IMR-90 (cell line): ENCODE measurements around the gene RYR2. TPM values are rescaled to one million over a fixed set of nuclear protein-coding genes. Genes with fewer than 3 reads are reported as not detected.

Experiments used
- ATAC-seq: fragments of 200-7000 bp; cut with Tn5 transposase; 2 replicates; pipeline ENCODE4 v1.9.1; 2020; ENCODE audit warnings: low read depth, mild to moderate bottlenecking, moderate library complexity
- BruUV-seq: library from RNA; stranded (reverse); fragments of 400-500 nt; replicated peaks from 2 replicates; lab custom pipeline; 2021; lab: Mats Ljungman, UMichigan
- CTCF ChIA-PET: fragments of 300-600 bp; formaldehyde crosslinking; extraction: SDS; loops from one replicate; lab custom pipeline; 2021; ENCODE audit warnings: antibody characterized with exemption; lab: Yijun Ruan, JAX
- POLR2A ChIA-PET: fragments of 300-600 bp; sonication (Branson Sonifier 250); formaldehyde crosslinking; loops from one replicate; lab custom pipeline; 2022; ENCODE audit warnings: antibody characterized with exemption; ENCODE audit not compliant: unreplicated experiment; lab: Charles Lee
- DNase-seq: peaks from one replicate; pipeline ENCODE4 v3.0.0; 2013
- H2AFZ ChIP-seq: replicated peaks from 2 replicates; pipeline ENCODE3; 2013; ENCODE audit warnings: low read length, mild to moderate bottlenecking; ENCODE audit not compliant: poor library complexity
- H2AK5ac ChIP-seq: 2 replicates; pipeline ENCODE4 v1.6.1; 2013; ENCODE audit warnings: low read depth, low read length, inconsistent platforms
- H2AK9ac ChIP-seq: replicated peaks from 2 replicates; pipeline ENCODE3; 2013; ENCODE audit warnings: mild to moderate bottlenecking, low read depth, low read length, moderate library complexity; ENCODE audit not compliant: poor library complexity
- H2BK120ac ChIP-seq: 2 replicates; pipeline ENCODE4 v1.6.1; 2013; ENCODE audit warnings: low read depth, low read length, inconsistent platforms
- H2BK15ac ChIP-seq: 3 replicates; pipeline ENCODE4 v1.6.1; 2013; ENCODE audit warnings: low read depth, low read length, inconsistent platforms
- H2BK20ac ChIP-seq: 2 replicates; pipeline ENCODE4 v1.6.1; 2013; ENCODE audit warnings: low read depth, mild to moderate bottlenecking, inconsistent platforms, low read length, moderate library complexity
- H2BK5ac ChIP-seq: 2 replicates; pipeline ENCODE4 v1.6.1; 2013; ENCODE audit warnings: mild to moderate bottlenecking, low read depth, low read length, inconsistent platforms; ENCODE audit not compliant: poor library complexity, severe bottlenecking
- H3K14ac ChIP-seq: replicated peaks from 2 replicates; pipeline ENCODE4 v1.6.1; 2013; ENCODE audit warnings: low read depth, low read length, inconsistent platforms
- H3K18ac ChIP-seq: 2 replicates; pipeline ENCODE4 v1.6.1; 2013; ENCODE audit warnings: low read depth, low read length, control low read depth
- H3K23ac ChIP-seq: 2 replicates; pipeline ENCODE4 v1.6.1; 2013; ENCODE audit warnings: low read depth, low read length, inconsistent platforms
- H3K27ac ChIP-seq: 2 replicates; pipeline ENCODE4 v1.5.1; 2013; ENCODE audit warnings: mild to moderate bottlenecking, control low read depth, low read length; ENCODE audit not compliant: insufficient read depth
- H3K27me3 ChIP-seq: 2 replicates; pipeline ENCODE4 v1.6.1; 2013; ENCODE audit warnings: low read length; ENCODE audit not compliant: control insufficient read depth, insufficient read depth
- H3K36me3 ChIP-seq: 2 replicates; pipeline ENCODE4 v1.6.1; 2013; ENCODE audit warnings: low read length, mixed read lengths; ENCODE audit not compliant: control insufficient read depth, insufficient read depth
- H3K4ac ChIP-seq: 2 replicates; pipeline ENCODE4 v1.6.1; 2013; ENCODE audit warnings: low read depth, low read length, inconsistent platforms
- H3K4me1 ChIP-seq: 2 replicates; pipeline ENCODE4 v1.6.1; 2013; ENCODE audit warnings: low read length, mixed read lengths; ENCODE audit not compliant: control insufficient read depth, insufficient read depth
- H3K4me2 ChIP-seq: 2 replicates; pipeline ENCODE4 v1.6.1; 2013; ENCODE audit warnings: low read depth, mild to moderate bottlenecking, control low read depth, low read length, moderate library complexity
- H3K4me3 ChIP-seq: 2 replicates; pipeline ENCODE4 v1.5.1; 2013; ENCODE audit warnings: low read depth, mild to moderate bottlenecking, control low read depth, low read length, moderate library complexity; ENCODE audit not compliant: insufficient read depth
- H3K56ac ChIP-seq: 2 replicates; pipeline ENCODE4 v1.6.1; 2013; ENCODE audit warnings: low read length, inconsistent platforms; ENCODE audit not compliant: insufficient read depth; ENCODE audit errors: extremely low read depth
- H3K79me1 ChIP-seq, 2 experiments: 2 replicates each; pipeline ENCODE4 v1.6.1; 2013; ENCODE audit warnings: low read length in 2 of 2, inconsistent platforms in 1 of 2, low read depth in 1 of 2
- H3K9ac ChIP-seq: 2 replicates; pipeline ENCODE4 v1.6.1; 2013; ENCODE audit warnings: low read depth, low read length, control low read depth
- H3K9me1 ChIP-seq: 2 replicates; pipeline ENCODE4 v1.6.1; 2013; ENCODE audit warnings: low read length, inconsistent platforms; ENCODE audit not compliant: insufficient read depth
- H3K9me3 ChIP-seq: 2 replicates; pipeline ENCODE4 v1.6.1; 2013; ENCODE audit warnings: low read length; ENCODE audit not compliant: control insufficient read depth, insufficient read depth
- H4K20me1 ChIP-seq: 2 replicates; pipeline ENCODE4 v1.6.1; 2013; ENCODE audit warnings: low read length, inconsistent platforms; ENCODE audit not compliant: insufficient read depth
- H4K5ac ChIP-seq: 2 replicates; pipeline ENCODE4 v1.6.1; 2013; ENCODE audit warnings: mild to moderate bottlenecking, low read depth, low read length, control low read depth
- H4K8ac ChIP-seq, 2 experiments: 2 replicates each; pipeline ENCODE4 v1.6.1; 2013; ENCODE audit warnings: low read depth in 2 of 2, low read length in 2 of 2, control low read depth in 1 of 2, inconsistent platforms in 1 of 2
- H4K91ac ChIP-seq: 2 replicates; pipeline ENCODE4 v1.6.1; 2013; ENCODE audit warnings: low read depth, low read length, inconsistent platforms; ENCODE audit not compliant: insufficient read depth
- CHD1 ChIP-seq: IDR thresholded peaks from 2 replicates; pipeline ENCODE4 v1.6.1; 2012; ENCODE audit warnings: low read depth, low read length, improper control_type of control experiment
- CTCF ChIP-seq: conservative IDR thresholded peaks from 2 replicates; pipeline ENCODE4 v1.5.1; 2012; ENCODE audit warnings: mild to moderate bottlenecking, low read depth, low read length, improper control_type of control experiment
- ELK1 ChIP-seq: fragments of 150-350 bp; IDR thresholded peaks from 2 replicates; pipeline ENCODE4 v1.6.1; 2016; ENCODE audit warnings: low read depth, mild to moderate bottlenecking, low read length, moderate library complexity, borderline replicate concordance
- MAFK ChIP-seq: IDR thresholded peaks from 2 replicates; pipeline ENCODE4 v1.6.1; 2012; ENCODE audit warnings: low read depth, low read length, improper control_type of control experiment
- MXI1 ChIP-seq: IDR thresholded peaks from 2 replicates; pipeline ENCODE4 v1.6.1; 2012; ENCODE audit warnings: low read depth, mild to moderate bottlenecking, low read length, moderate library complexity, borderline replicate concordance
- RAD21 ChIP-seq: IDR thresholded peaks from 2 replicates; pipeline ENCODE4 v1.6.1; 2012; ENCODE audit warnings: low read length, improper control_type of control experiment
- RFX5 ChIP-seq: IDR thresholded peaks from 2 replicates; pipeline ENCODE4 v1.8.0; 2012; ENCODE audit warnings: low read depth, mild to moderate bottlenecking, low read length, moderate library complexity
- USF2 ChIP-seq: fragments of 150-350 bp; IDR thresholded peaks from 2 replicates; pipeline ENCODE4 v1.6.1; 2017; ENCODE audit warnings: mild to moderate bottlenecking, antibody characterized with exemption, low read length, low read depth
- WGBS, 2 experiments: methylation state at CpG; one replicate each; pipeline versions ENCODE4 v1.1.5 to v1.1.7; 2013; ENCODE audit warnings: missing lambda C conversion rate in 2 of 2; ENCODE audit not compliant: insufficient read length in 1 of 2; ENCODE audit errors: extremely low coverage in 2 of 2; 5-methylcytosine and 5-hydroxymethylcytosine counted together
- dilution Hi-C: fragments of 300-500 bp; cut with HindIII; formaldehyde crosslinking; loops from one replicate; pipeline ENCODE4 v1.14.3; 2018; ENCODE audit warnings: low sequenced_read_pairs; ENCODE audit not compliant: unreplicated experiment
- in situ Hi-C: fragments of 300-500 bp; cut with MboI; formaldehyde crosslinking; loops from 3 replicates; pipeline ENCODE4 v1.14.3; 2019; ENCODE audit warnings: low sequenced_read_pairs, inconsistent platforms, mixed read lengths
- intact Hi-C: fragments of 100-400 bp; cut with micrococcal nuclease; formaldehyde crosslinking; loops from 2 replicates; pipeline ENCODE4 v1.10.0; 2022
- polyA plus RNA-seq, 3 experiments: library from polyadenylated mRNA; depleted of rRNA; stranded (reverse); fragments of >200 nt; gene quantifications; 2 replicates each; pipeline ENCODE4 v1.2.3, GENCODE V29; 2012; ENCODE audit warnings: low replicate concordance in 1 of 3
- total RNA-seq: library from RNA; depleted of rRNA; stranded (reverse); fragments of >200 nt; gene quantifications from 2 replicates; pipeline ENCODE4 v1.2.3, GENCODE V29; 2012

Gene RYR2
- total and polyA plus RNA-seq, 2 of the 4 experiments (the other 2 are of a cell fraction), result not detected

DNA sequence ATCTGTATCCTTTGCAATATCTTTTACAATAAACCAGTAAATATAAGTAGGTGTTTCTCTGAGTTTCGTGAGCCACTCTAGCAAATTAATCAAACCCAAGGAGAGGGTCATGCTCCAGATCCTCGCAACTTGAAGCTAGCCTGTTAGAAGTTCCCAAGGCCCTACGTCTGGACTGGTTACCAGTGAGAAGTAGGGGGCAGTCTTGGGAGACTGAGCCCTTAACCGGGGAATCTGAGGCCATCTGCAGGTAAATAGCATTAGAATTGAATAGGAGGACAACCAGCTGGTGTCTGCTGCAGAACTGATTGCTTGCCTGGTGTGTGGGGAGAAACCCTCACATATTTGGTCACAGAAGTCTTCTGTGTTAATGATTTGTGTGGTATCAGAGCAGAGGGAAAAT is 190.5 kb downstream of the RYR2 start:
- BruUV-seq, result no TSS peak
- CTCF ChIA-PET, result no interaction called here
- no CpG with 5 or more reads among the region's 4 CpGs for WGBS, 2 experiments

More for the DNA sequence above, 190.5 kb downstream of the RYR2 start:
- H2BK120ac ChIP-seq, result no peak overlapping the region
- in situ Hi-C loops, result no loop called here
- H2BK20ac ChIP-seq, result no peak overlapping the region
- no peak for TF ChIP-seq CHD1
- no peak for TF ChIP-seq USF2
- TF ChIP-seq ELK1, result no peak
- no peak for TF ChIP-seq RAD21
- TF ChIP-seq RFX5, result no peak
- no peak for TF ChIP-seq MAFK
- TF ChIP-seq CTCF, result no peak
- no peak for TF ChIP-seq MXI1
- no peak overlapping the region for H4K5ac ChIP-seq
- no peak overlapping the region for H2AK9ac ChIP-seq
- no peak overlapping the region for H3K56ac ChIP-seq
- H2AFZ ChIP-seq, result no peak overlapping the region
- no peak overlapping the region for H3K14ac ChIP-seq
- H3K18ac ChIP-seq, result no peak overlapping the region
- peaks cover 6% of the 10 kb centered on the region; the same call in 1 of the 2 replicates for H3K9me3 ChIP-seq
- no peak overlapping the region for H3K4me3 ChIP-seq
- H4K91ac ChIP-seq, result no peak overlapping the region
- no peaks in the 10 kb centered on the region for H3K27me3 ChIP-seq
- dilution Hi-C loops, result no loop called here
- no peaks in the 10 kb centered on the region for H3K9me1 ChIP-seq
- no peak overlapping the region for H3K4ac ChIP-seq
- no peaks in the 10 kb centered on the region for H3K36me3 ChIP-seq
- H3K79me1 ChIP-seq, result no peaks in the 10 kb centered on the region
- ATAC-seq (no peak), DNase-seq (no peak)
- POLR2A ChIA-PET, result no interaction called here
- no peak overlapping the region for H3K27ac ChIP-seq
- no peak overlapping the region for H3K23ac ChIP-seq
- H2BK15ac ChIP-seq, result no peak overlapping the region
- no peak overlapping the region for H3K9ac ChIP-seq
- no peaks in the 10 kb centered on the region for H4K20me1 ChIP-seq
- no peaks in the 10 kb centered on the region for H3K4me1 ChIP-seq
- no peak overlapping the region for H4K8ac ChIP-seq
- H2AK5ac ChIP-seq, result no peak overlapping the region
- H2BK5ac ChIP-seq, result no peak overlapping the region
- H3K4me2 ChIP-seq, result no peak overlapping the region
- intact Hi-C loops, result no loop called here
